Adipose tissue (tissue), 3 donors: ENCODE data around the gene SPAG16. TPM values are rescaled to one million over a fixed set of nuclear protein-coding genes. Genes with fewer than 3 reads are reported as not detected.
"Not testable (repeated sequence)": the region's sequence is repeated elsewhere in the genome, so short reads cannot be mapped to it uniquely, and the experiment has no call there.

Source experiments
- H3K27ac ChIP-seq: one replicate; pipeline ENCODE4 v1.5.1; 2013; ENCODE audit warnings: low read depth, low read length
- WGBS, 3 donors: extraction: QIAGEN DNeasy Blood & Tissue Kit; methylation state at CpG; one replicate each; pipeline ENCODE4 v1.1.7; 2013; 5-methylcytosine and 5-hydroxymethylcytosine counted together
- polyA plus RNA-seq, 3 donors: library from polyadenylated mRNA; stranded (reverse); fragments of 200-250 nt; gene quantifications; one replicate each; pipeline ENCODE4 v1.2.3, GENCODE V29; 2013
- donor health status: healthy with polysubstance abuse.
- donor health status: Bipolar disorder and iron deficiency.
- donor health status: healthy.

SPAG16 gene
- polyA plus RNA-seq, 3 donors: 8.1 to 22.7 (median 9.9) TPM

DNA sequence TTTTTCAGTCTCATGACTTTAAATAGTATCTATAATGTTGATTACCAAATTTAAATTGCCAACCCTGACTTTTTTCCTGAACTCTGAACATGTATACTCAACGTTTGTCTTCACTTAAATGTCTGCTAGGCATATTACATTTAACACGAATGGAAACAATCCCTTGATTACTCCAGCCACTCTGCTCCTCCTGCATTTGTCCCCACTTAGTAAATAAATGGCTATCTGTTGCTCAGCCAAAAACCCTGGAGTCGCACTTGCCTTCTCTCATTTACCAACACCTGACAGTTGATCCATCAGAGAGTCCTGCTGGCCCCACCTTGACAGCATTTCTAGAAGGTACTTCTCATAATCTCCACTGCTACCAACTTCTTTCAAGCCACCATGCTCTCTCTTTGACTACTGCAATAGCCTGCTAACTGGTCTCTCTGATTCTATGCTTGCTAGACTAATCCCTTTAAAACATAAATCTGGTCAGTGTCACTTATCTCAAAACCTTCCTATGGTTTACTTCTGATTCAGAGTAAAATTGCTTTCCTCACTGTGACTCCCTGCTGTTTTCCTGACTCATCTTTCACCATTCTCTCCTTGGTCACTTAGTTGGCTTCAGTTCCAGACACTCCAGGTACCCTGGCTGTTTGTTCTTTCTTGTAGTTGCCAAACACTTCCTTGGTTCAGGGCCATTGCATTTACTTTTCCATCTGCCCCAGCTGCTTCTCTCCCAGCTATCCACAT, 31.9 kb downstream of the SPAG16 start:
- 42 to 91% (median 89%) methylated on average over 3 of the region's 3 CpGs for WGBS, 3 donors

DNA sequence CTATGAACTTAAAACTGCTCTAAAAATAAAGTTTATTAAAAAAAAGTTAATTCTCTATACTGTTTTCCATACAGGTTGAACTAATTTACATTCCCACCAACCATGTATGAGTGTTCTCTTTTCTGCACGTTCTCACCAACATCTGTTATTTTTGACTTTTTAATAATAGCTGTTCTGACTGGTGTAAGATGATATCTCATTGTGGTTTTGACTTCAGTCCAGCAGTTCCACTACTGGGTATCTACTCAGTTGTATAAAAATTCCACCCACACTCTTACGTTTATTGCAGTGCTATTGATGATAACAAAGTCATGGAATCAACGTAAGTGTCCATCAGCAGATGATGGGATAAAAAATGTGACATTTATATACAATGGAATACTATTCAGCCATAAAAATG, 33.7 kb downstream of the SPAG16 start:
- H3K27ac ChIP-seq: no peak overlapping the region
- 49 to 73% (median 69%) methylated on average over 3 of the region's 3 CpGs for WGBS, 3 donors

More for the DNA sequence above, 31.9 kb downstream of the SPAG16 start:
- H3K27ac ChIP-seq: no peak overlapping the region

GRCh38 chr2:213320604-213321003, 36.3 kb downstream of the SPAG16 start:
- 86 to 97% (median 94%) methylated on average over 2 of the region's 2 CpGs for WGBS, 3 donors
- H3K27ac ChIP-seq: no peak overlapping the region

DNA sequence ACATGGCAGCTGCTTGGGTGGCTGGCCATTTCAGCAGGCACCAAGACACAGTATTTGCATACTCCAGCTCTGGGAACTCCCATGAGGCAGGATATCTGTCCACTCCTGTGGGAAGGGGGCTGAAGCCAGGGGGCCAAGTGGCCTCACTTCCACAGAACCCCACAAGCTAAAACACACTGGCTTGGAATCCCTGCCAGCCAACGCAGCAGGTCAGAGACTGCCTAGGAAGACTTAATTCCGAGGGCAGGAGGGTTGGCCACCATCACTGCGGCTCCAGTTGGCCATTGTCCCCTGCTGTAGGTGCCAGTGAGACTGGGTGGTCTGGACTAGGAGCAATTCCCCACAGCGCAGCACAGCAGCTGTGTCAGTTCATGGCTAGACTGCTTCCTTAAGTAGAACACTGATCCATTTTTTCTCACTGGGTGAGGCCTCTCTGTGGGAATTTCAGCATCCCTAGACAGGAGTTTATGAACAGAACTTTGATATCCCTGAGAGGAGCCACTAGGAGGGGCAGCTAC, 52.0 kb downstream of the SPAG16 start:
- WGBS, 3 donors: 93 to 96% (median 95%) methylated on average over 4 of the region's 4 CpGs
- H3K27ac ChIP-seq: no peak overlapping the region

DNA sequence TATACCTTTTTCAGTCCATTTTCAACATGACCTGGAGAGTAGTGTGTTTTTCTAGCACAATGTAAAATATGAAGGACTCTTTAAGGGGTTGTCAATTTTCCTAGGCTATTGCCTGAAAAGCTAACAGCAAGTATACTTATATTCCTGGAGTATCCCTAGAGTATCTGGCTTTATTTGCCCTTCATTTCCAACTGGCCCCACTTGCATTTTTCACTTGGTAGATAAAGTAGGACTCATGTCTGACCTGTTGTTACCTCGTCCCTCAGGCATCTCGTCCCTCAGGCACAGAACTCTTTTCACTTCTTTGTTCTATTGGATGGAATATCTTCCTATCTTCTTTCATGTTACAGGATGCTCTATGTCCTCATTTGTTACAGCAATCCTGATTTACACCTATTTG, 69.2 kb downstream of the SPAG16 start:
- 68 to 92% (median 85%) methylated on average over 2 of the region's 2 CpGs for WGBS, 3 donors
- no peak overlapping the region for H3K27ac ChIP-seq

GRCh38 chr2:213376644-213377043, 92.4 kb downstream of the SPAG16 start:
- 91 to 100% (median 97%) methylated on average over 1 of the region's 1 CpG for WGBS, 3 donors
- no peak overlapping the region for H3K27ac ChIP-seq

- WGBS, 3 donors: 93 to 98% (median 96%) methylated on average over 9 of the region's 9 CpGs
- not testable (repeated sequence) for H3K27ac ChIP-seq
Observed at GRCh38 chr2:213407027-213407426, 122.8 kb downstream of the SPAG16 start.

DNA sequence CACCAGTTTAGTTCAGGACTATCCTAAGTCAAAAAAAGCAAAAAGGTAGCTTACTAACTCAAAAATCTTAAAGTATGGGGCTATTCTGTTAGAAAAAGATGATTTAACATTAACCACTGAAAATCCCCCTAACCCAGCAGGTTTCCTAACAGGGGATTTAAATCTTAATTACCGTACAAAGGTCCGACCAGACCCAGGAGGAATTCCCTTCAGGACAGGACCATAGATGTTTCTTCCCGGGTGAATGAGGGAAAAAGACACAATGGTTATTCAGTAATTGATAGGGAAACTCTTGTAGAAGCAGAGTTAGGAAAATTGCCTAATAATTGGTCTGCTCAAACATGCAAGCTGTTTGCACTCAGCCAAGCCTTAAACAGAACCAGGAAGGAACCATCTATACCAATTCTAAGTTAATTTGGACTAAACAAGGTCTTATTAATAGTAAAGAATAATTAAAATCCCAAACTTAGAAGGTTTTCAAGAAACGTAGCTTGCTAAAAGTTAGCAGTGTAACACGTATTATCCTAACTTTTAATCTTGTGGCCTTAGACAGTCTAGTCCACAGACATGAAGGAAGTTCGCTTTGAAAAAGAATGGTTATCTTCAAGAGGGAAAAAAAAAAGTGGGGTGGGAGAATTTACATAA, 124.3 kb downstream of the SPAG16 start:
- not testable (repeated sequence) for H3K27ac ChIP-seq
- WGBS, 3 donors: 55 to 75% (median 71%) methylated on average over 6 of the region's 6 CpGs

- H3K27ac ChIP-seq: not testable (repeated sequence)
- 88 to 92% (median 91%) methylated on average over 9 of the region's 9 CpGs for WGBS, 3 donors
Observed at GRCh38 chr2:213410687-213411086, 126.4 kb downstream of the SPAG16 start.

DNA sequence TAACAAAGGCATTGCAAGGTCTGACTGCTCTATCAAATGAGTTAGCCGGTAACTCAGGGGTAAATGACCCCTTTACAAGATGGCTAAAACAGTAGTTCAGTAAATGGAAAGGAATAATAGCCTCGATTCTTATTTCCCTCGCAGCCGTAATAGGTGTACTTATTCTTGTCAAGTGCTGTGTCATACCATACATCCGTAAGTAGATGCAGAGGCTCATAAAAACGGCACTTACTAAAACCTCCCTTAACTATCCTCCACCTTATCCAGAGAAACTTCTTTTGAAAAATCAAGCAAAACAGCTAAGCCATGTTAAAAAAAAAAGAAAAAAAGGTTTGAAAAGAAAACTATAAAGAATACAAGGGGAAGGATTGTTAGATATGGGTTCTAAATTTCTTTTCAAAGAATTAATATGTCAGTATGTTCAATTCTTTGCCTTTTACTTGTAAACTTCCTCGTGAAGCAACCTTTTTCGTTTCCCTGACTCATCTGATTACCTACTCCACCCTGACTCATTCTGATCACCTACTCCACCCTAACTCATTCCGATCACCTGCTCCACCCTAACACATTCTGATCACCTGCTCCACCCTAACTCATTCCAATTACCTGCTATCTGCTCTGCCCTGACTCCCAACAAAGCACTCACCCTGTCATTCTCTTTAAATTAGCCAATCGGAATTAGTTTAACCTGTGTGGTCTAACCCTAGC, 127.5 kb downstream of the SPAG16 start:
- no peak overlapping the region for H3K27ac ChIP-seq
- 81 to 91% (median 88%) methylated on average over 10 of the region's 10 CpGs for WGBS, 3 donors

DNA sequence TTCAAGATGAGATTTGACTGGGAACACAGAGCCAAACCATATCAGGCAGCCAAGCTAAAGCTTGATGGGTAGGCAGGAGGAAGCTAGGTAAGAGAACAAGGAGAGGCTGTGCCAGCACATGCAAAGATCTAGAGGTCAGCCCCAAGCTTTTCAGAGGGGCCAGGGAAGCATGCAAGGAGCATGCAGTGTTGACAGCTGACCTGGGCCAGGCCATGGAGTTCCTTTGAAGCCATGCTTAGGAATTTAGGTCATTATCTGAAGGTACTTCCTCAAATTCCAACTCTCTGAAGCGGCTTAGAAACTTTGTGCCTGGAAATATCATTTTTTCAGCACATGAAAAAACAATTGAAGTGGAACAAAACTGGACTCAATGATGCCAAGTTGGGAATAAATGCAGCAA, 130.8 kb downstream of the SPAG16 start:
- 88 to 97% (median 96%) methylated on average over 1 of the region's 1 CpG for WGBS, 3 donors
- no peak overlapping the region for H3K27ac ChIP-seq

DNA sequence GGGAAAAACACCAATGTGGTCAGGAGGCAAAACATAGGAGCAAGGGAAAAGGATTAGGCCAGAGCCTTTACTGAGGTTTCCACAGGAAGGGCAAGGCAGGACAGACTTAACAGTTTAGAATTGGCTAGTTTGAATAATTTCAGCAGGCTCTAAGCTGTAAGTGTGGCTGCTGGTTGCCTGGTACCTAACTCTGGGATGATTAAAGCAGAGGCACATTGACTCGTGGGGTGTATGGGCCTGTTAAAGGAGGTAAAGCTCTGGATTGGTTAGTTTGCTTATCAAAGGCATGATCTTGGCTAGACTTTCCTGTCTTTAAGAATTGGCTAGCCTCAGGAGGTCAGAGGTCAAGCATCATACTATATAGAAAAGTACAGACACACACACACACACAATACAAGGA, 132.6 kb downstream of the SPAG16 start:
- H3K27ac ChIP-seq: no peak overlapping the region
- WGBS, 3 donors: 43 to 56% (median 44%) methylated on average over 1 of the region's 1 CpG

DNA sequence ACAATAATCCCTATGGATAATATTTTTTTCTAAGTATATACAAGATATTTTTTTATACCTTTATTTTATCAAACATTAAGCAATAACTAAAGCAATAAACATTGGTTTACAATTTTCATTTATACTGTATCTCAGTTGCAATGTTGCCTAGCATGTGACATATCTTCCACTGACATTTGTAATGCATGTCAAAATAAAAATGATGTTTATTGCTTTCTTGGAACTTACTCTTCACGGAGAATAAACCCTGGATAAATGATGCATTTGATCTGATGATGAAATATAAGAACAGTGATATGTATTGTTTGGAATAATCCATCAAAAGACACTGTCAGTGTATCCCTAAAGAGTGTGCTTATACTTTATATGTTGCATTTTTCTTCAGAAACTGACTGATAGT, 135.7 kb downstream of the SPAG16 start:
- WGBS, 3 donors: 57 to 59% (median 59%) methylated on average over 1 of the region's 1 CpG
- H3K27ac ChIP-seq: no peak overlapping the region

DNA sequence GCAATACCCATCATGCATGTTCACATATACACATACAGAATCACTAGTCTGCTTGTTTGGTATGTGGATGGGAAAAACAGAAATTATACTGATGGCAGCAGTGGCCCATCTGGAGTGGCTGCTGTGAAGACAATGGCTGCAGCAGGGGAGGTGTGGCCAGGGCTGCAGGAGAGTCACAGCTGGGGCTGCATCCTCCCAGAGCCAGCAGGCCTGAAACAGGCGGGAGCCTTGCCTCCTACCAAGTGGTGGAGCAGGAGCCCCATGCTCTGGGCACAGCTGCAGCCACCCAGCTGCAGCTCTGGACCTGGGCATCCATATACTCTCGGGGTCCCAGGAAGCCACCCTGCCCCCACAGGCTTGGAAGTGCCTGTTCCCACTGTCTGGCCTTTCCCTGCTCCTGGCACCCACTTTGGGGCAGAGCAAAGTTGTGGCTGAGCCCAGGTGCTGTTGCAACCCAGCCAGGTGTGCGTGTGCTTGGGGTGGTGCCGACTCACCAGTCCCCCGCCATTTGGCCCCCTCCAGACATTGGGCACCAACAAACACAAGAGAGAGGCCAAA, 136.6 kb downstream of the SPAG16 start:
- 83 to 87% (median 87%) methylated on average over 5 of the region's 5 CpGs for WGBS, 3 donors
- H3K27ac ChIP-seq: no peak overlapping the region

DNA sequence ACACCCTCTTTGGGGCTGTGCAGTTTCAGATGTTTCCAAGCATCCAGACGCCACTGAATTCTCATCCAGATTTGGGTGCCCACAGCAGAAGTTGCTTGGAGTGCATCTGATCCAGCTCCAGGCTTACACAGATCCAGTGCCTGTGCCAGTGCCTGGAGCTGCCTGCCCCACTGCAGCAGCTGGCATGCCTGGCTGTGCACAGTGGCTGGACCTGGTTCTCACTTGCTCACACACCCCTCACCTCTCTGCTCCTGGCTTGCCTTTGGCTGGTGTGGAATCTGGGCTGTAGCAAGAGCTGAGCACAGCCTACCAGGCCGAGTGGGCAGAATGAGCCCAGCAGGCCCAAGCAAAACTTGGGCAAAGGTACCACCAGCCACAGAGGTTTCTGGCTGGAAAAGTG, 137.9 kb downstream of the SPAG16 start:
- H3K27ac ChIP-seq: no peak overlapping the region
- WGBS, 3 donors: 78 to 95% (median 79%) methylated on average over 2 of the region's 2 CpGs

DNA sequence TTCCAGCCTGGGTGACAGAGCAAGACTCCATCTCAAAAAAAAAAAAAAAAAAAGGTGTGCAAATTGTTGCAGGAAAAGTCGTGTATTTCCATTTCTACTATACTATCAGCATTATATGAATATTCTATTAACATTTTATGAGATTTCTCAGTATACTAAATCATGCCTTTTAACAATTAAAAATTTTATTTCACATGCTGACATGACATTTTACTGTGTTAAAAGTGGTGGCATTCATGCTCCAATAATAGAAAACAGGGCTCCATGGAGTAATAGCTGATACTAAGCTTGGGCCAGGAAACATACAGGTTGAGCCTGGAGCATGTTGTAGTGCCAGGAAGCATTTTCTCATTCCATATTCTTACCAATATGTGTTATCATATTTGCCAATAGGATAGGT, 141.4 kb downstream of the SPAG16 start:
- 65 to 78% (median 75%) methylated on average over 1 of the region's 1 CpG for WGBS, 3 donors
- no peak overlapping the region for H3K27ac ChIP-seq

DNA sequence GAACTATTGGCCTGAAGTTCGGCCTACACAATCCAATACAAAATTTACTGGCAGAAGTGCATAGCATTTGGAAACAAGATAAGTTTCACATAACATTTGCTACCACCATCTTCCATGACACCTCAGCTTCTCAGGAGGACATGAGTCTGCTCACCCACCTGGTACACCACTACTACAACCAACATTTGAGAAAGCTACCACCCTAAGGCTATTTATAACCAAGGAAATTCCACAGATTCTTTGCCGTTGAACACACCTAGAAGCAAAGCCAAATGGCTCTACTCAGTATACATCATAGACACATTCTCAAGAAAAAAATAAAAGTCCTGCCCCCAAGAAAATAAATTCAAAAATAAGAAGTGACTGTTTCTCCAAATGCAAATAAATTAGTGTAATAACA, 145.3 kb downstream of the SPAG16 start:
- 68 to 75% (median 69%) methylated on average over 2 of the region's 2 CpGs for WGBS, 3 donors
- H3K27ac ChIP-seq: no peak overlapping the region

DNA sequence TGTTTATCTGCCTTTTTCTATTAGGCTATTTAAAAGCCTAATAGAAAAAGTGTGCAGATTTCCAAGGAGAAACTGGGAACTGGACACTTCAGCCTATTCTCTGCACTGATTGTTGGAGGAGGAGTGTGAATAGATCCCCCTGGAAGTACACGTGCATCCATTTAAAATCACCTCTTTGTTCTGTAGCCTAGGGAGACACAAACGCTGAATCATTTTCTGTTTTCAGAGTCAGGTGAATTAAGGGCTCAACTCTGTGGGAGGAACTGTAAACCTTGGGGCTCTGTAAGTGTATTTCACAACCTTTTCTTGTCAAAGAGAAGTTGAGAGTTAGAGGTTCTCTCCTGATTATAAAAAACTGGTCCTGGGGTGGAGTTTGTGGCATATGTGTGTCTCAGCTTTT, 159.7 kb downstream of the SPAG16 start:
- 59 to 80% (median 79%) methylated on average over 2 of the region's 2 CpGs for WGBS, 3 donors
- H3K27ac ChIP-seq: no peak overlapping the region
